ENCODE measurements around the gene TMC2. TPM values are rescaled to one million over a fixed set of nuclear protein-coding genes. Genes with fewer than 3 reads are reported as not detected.
A peak's percentile ranks its signal among the peaks of the same experiment; 100 is the strongest.
"Not testable (repeated sequence)": the region's sequence is repeated elsewhere in the genome, so short reads cannot be mapped to it uniquely, and the experiment has no call there.

The TMC2 gene
- total RNA-seq, 1 donor from 2014 or later: not detected

DNA sequence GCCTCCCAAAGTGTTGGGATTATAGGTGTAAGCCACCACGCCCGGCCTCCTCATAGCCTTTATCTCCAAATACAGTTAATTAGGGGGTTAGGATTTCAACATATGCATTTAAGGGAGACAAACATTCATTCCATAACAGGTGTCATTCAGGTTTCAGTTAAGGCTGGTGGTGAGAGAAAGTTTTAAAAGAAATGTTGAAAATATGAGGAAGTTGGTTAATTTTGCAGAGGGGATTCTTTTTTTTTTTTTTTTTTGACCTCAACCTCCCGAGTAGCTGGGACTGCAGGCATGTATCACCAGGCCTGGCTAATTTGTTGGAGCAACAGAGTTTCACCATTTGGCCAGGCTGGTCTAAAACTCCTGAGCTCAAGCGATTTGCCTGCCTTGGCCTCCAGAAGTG is 143.7 kb downstream of the TMC2 start:
- no peak overlapping the region for H3K27ac ChIP-seq
- no peaks in the 10 kb centered on the region for H3K36me3 ChIP-seq
- no peak for DNase-seq (ENCODE audit: low spot score in 2 of 2)
- H3K27me3 ChIP-seq: no peaks in the 10 kb centered on the region
- H3K9me3 ChIP-seq: no peaks in the 10 kb centered on the region
- TF ChIP-seq, protein P1, sequence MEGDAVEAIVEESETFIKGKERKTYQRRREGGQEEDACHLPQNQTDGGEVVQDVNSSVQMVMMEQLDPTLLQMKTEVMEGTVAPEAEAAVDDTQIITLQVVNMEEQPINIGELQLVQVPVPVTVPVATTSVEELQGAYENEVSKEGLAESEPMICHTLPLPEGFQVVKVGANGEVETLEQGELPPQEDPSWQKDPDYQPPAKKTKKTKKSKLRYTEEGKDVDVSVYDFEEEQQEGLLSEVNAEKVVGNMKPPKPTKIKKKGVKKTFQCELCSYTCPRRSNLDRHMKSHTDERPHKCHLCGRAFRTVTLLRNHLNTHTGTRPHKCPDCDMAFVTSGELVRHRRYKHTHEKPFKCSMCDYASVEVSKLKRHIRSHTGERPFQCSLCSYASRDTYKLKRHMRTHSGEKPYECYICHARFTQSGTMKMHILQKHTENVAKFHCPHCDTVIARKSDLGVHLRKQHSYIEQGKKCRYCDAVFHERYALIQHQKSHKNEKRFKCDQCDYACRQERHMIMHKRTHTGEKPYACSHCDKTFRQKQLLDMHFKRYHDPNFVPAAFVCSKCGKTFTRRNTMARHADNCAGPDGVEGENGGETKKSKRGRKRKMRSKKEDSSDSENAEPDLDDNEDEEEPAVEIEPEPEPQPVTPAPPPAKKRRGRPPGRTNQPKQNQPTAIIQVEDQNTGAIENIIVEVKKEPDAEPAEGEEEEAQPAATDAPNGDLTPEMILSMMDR (IDR thresholded peaks at IDR 0.05): no peak
- H3K4me3 ChIP-seq: no peak overlapping the region
- H3K4me1 ChIP-seq: no peaks in the 10 kb centered on the region
- intact Hi-C loops (cut with DNase I): no loop called here

- H3K27ac ChIP-seq; intact Hi-C loops (cut with DNase I); H3K27me3 ChIP-seq; DNase-seq (ENCODE audit: low spot score in 2 of 2); H3K9me3 ChIP-seq; H3K4me3 ChIP-seq; H3K36me3 ChIP-seq; H3K4me1 ChIP-seq: not testable (repeated sequence)
Measured at GRCh38 chr20:2682040-2682439, 145.7 kb downstream of the TMC2 start.

DNA sequence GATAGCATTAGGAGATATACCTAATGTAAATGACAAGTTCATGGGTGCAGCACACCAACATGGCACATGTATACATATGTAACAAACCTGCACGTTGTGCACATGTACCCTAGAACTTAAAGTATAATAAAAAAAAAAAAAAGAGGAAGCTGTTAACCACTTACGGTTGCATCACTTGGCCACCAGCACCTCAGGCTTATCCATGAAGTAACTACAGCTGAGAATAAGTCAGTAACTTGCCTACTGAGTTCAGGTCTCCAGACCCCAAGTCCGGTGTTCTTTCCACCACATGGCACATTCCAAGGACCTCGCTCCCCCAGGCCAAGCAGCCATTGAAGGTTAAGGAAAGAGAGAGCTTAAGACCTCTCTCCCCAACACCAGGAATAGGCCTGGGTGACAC is 148.4 kb downstream of the TMC2 start:
- H3K4me1 ChIP-seq; H3K27ac ChIP-seq; DNase-seq (ENCODE audit: low spot score in 2 of 2); H3K9me3 ChIP-seq; intact Hi-C loops (cut with DNase I); H3K4me3 ChIP-seq; H3K36me3 ChIP-seq; H3K27me3 ChIP-seq: not testable (repeated sequence)

- H3K4me1 ChIP-seq: no peaks in the 10 kb centered on the region
- no peaks in the 10 kb centered on the region for H3K27me3 ChIP-seq
- H3K27ac ChIP-seq: no peak overlapping the region
- H3K36me3 ChIP-seq: no peaks in the 10 kb centered on the region
- TF ChIP-seq, protein P1 (IDR thresholded peaks at IDR 0.05): no peak
- H3K9me3 ChIP-seq: no peaks in the 10 kb centered on the region
- no peak overlapping the region for H3K4me3 ChIP-seq
- intact Hi-C loops (cut with DNase I): no loop called here
- no peak for DNase-seq (ENCODE audit: low spot score in 2 of 2)
Measured at GRCh38 chr20:2687514-2687913, 151.1 kb downstream of the TMC2 start.

DNA sequence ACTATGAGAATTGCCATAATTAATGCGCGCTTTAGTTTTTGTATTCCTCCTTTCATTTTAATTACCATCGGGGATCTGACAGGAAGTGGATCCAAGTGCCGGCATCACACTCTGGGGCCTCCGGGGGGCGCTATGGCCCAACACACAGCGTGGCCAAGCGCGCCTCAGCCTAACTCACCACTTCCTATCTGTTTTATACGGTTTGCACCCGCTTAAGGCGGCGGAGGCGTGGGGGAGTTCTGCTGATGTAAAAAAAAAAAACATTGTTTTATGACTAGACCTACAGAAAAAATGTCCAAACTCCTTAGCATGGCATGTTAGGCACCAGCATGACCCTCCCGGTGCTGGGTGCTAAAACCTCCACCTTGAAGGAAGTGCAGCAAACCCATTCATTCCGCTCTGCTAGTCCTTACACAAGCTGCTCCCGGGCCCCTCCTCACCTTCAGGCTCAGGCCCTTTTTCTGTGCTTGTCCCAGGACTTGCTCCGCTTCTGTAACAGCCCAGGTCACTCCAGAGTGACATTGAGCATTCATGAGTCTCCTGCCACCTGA is 151.7 kb downstream of the TMC2 start:
- no peak for DNase-seq (ENCODE audit: low spot score in 2 of 2)
- no peaks in the 10 kb centered on the region for H3K36me3 ChIP-seq
- TF ChIP-seq, protein P1 (IDR thresholded peaks at IDR 0.05): peak in 2 of 3 experiments; percentile 38 to 50
- intact Hi-C loops (cut with DNase I): no loop called here
- no peak overlapping the region for H3K4me3 ChIP-seq
- H3K27me3 ChIP-seq: no peaks in the 10 kb centered on the region
- no peak overlapping the region for H3K27ac ChIP-seq
- H3K9me3 ChIP-seq: no peaks in the 10 kb centered on the region
- H3K4me1 ChIP-seq: no peaks in the 10 kb centered on the region

- Histone ChIP-seq H3K27me3 (peaks cover 6% of the 10 kb centered on the region), H3K4me3 (no peak overlapping the region), H3K27ac (no peak overlapping the region), H3K9me3 (no peaks in the 10 kb centered on the region), H3K36me3 (no peaks in the 10 kb centered on the region), H3K4me1 (peaks cover 2 to 7% of the 10 kb centered on the region in 2 donors)
- intact Hi-C loops (cut with DNase I): loop anchor here (5.0 to 10.0 kb wide), 3 partner anchors 62 to 185 kb away; partner anchors contain the start of gene PTPRA
- TF ChIP-seq, protein P1 (IDR thresholded peaks at IDR 0.05): no peak
- no peak for DNase-seq (ENCODE audit: low spot score in 2 of 2)
Measured at GRCh38 chr20:2690213-2690612, 153.8 kb downstream of the TMC2 start.

DNA sequence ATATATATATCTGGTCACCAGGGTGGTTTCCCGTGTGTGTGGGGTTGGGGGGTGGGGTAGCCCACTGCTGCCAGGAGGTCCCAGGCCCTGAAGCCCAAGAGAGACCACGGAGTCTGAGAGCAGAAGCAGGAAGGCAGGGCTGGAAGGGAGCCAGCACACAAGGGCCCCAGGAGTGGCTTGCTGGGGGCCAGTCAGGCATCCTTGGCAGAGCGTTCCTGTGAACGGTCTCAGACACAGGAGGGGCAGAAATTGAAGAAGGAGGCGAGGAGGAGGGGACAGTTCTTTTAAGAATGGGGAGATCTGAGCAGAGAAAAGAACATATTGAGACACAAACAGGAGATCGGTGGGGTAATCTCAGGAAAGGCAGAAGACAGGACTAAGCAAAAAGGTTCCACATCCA is 154.3 kb downstream of the TMC2 start:
- Histone ChIP-seq H3K36me3 (no peaks in the 10 kb centered on the region), H3K4me1 (peaks cover 2 to 7% of the 10 kb centered on the region in 2 donors), H3K9me3 (no peaks in the 10 kb centered on the region), H3K4me3 (no peak overlapping the region), H3K27me3 (peaks cover 6% of the 10 kb centered on the region), H3K27ac (no peak overlapping the region)
- peak in 1 of 2 donors; percentile 60 for DNase-seq (ENCODE audit: low spot score in 2 of 2)
- intact Hi-C loops (cut with DNase I): loop anchor here (5.0 to 10.0 kb wide), 3 partner anchors 62 to 184 kb away; partner anchors contain the start of gene PTPRA
- TF ChIP-seq, protein P1 (IDR thresholded peaks at IDR 0.05): no peak

All from ascending aorta (tissue), 2 donors.